Nephron (organoid): ENCODE results near the gene UBA6.
"Not testable (repeated sequence)": the region's sequence is repeated elsewhere in the genome, so short reads cannot be mapped to it uniquely, and the experiment has no call there.

Source experiments
- H3K27ac Mint-ChIP-seq, 3 experiments: 2 replicates each; pipeline ENCODE4 v1.8.0; 2020; ENCODE audit warnings: mixed read lengths in 3 of 3, mild to moderate bottlenecking in 2 of 3, moderate library complexity in 1 of 3
- H3K27me3 Mint-ChIP-seq: 2 replicates; pipeline ENCODE4 v1.8.0; 2021; ENCODE audit warnings: low read depth, mild to moderate bottlenecking, moderate library complexity, mixed read lengths
- H3K36me3 Mint-ChIP-seq: 2 replicates; pipeline ENCODE4 v1.8.0; 2020; ENCODE audit warnings: low read depth, mixed read lengths
- H3K4me1 Mint-ChIP-seq: 2 replicates; pipeline ENCODE4 v1.8.0; 2020; ENCODE audit warnings: mixed read lengths
- H3K4me3 Mint-ChIP-seq, 3 experiments: 2 replicates each; pipeline ENCODE4 v1.8.0; 2020; ENCODE audit warnings: mild to moderate bottlenecking in 3 of 3, mixed read lengths in 3 of 3, moderate library complexity in 2 of 3
- H3K9me3 Mint-ChIP-seq: 2 replicates; pipeline ENCODE4 v1.8.0; 2020; ENCODE audit warnings: mixed read lengths
- CTCF ChIP-seq, 3 experiments: fragments of 200-600 bp; sonication (generic); IDR thresholded peaks; one replicate each; pipeline ENCODE4 v1.5.0; 2021; ENCODE audit warnings: antibody characterized with exemption in 3 of 3; ENCODE audit not compliant: unreplicated experiment in 3 of 3

UBA6 gene

DNA sequence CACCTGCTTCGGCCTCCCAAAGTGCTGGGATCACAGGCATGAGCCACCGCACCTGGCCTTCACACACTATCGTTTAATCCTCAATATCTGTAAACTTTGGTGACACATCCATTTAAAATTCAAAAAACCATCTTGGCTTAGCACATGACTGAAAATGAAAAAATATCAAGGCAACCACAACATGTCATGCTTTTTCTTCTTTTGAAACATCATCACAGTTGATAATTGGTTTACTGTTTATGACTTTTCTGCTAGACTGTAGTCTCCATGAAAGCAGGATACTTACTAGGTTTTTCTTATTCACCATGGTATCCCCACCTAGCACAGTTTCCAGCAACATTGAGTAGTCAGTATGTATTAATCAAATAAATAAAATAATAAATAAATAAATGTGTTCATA is 42.2 kb upstream of the UBA6 start:
- Mint-ChIP-seq H3K36me3 (no peaks in the 10 kb centered on the region), H3K4me3 (no peak overlapping the region), H3K27ac (no peak overlapping the region), H3K27me3 (no peaks in the 10 kb centered on the region), H3K9me3 (no peaks in the 10 kb centered on the region), H3K4me1 (no peaks in the 10 kb centered on the region)
- no peak for TF ChIP-seq CTCF (IDR thresholded peaks at IDR 0.05; ENCODE audit: unreplicated experiment in 3 of 3)

GRCh38 chr4:67736262-67736661 is 35.3 kb upstream of the UBA6 start:
- Mint-ChIP-seq H3K36me3 (peaks cover 17% of the 10 kb centered on the region), H3K27me3 (no peaks in the 10 kb centered on the region), H3K9me3 (no peaks in the 10 kb centered on the region), H3K4me3 (no peak overlapping the region), H3K4me1 (no peaks in the 10 kb centered on the region), H3K27ac (no peak overlapping the region)
- TF ChIP-seq CTCF (IDR thresholded peaks at IDR 0.05; ENCODE audit: unreplicated experiment in 3 of 3) = no peak

DNA sequence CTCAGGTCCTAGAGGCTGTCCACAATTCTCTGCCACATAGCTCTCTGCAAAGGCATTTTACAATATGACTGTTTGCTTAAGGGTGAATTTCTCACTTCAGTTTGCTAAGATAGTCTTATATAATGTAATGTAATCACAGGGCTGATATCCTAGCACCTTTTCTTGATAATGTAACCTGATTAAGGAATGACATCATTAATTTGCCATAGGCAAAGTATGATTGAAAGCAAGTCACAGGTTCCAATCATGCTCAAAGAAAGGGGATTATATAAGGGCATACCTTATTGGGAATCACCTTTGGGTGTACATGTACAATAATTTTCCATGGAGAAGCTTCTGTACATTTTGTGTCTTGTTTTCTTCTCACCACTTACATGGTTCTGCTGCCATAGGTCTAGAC is 34.4 kb upstream of the UBA6 start:
- Mint-ChIP-seq H3K4me3 (no peak overlapping the region), H3K36me3 (peaks cover 23% of the 10 kb centered on the region), H3K27ac (no peak overlapping the region), H3K27me3 (no peaks in the 10 kb centered on the region), H3K4me1 (no peaks in the 10 kb centered on the region), H3K9me3 (no peaks in the 10 kb centered on the region)
- TF ChIP-seq CTCF (IDR thresholded peaks at IDR 0.05; ENCODE audit: unreplicated experiment in 3 of 3) = no peak

DNA sequence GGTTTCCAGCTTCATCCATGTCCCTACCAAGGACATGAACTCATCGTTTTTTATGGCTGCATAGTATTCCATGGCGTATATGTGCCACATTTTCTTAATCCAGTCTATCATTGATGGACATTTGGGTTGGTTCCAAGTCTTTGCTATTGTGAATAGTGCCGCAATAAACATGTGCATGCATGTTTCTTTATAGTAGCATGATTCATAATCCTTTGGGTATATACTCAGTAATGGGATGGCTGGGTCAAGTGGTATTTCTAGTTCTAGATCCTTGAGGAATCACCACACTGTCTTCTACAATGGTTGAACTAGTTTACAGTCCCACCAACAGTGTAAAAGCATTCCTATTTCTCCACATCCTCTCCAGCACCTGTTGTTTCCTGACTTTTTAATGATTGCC is 29.6 kb upstream of the UBA6 start:
- not testable (repeated sequence) for H3K4me1 Mint-ChIP-seq, H3K27ac Mint-ChIP-seq, H3K4me3 Mint-ChIP-seq, H3K27me3 Mint-ChIP-seq, H3K9me3 Mint-ChIP-seq
- peaks cover 46% of the 10 kb centered on the region for H3K36me3 Mint-ChIP-seq

GRCh38 chr4:67727124-67727850 is 26.3 kb upstream of the UBA6 start:
- Mint-ChIP-seq H3K36me3 (peaks cover 52% of the 10 kb centered on the region), H3K9me3 (peaks cover 5% of the 10 kb centered on the region), H3K27me3 (no peaks in the 10 kb centered on the region), H3K27ac (no peak overlapping the region), H3K4me1 (no peaks in the 10 kb centered on the region), H3K4me3 (no peak overlapping the region)
- TF ChIP-seq CTCF (IDR thresholded peaks at IDR 0.05; ENCODE audit: unreplicated experiment in 3 of 3) = no peak

DNA sequence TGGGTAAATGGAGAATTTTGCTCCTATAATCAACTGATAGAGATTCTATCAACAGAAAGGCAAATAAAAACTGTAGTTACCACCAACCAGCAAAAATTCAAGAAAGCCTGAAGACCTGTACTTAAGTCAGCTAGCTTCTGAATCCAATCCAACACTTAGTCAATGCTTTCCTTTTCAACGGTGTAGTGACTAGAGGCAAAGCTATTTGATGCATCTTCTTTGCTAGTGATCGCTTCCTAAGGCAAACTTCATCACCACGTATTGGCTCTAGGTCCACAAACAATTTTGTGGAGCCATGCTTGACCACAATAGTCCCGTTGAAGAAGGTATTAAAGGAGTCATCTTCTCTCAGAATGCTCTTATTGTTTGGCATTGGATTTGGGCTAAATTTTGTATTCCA is 25.0 kb upstream of the UBA6 start:
- no peak overlapping the region for H3K4me3 Mint-ChIP-seq
- H3K4me1 Mint-ChIP-seq = no peaks in the 10 kb centered on the region
- no peaks in the 10 kb centered on the region for H3K27me3 Mint-ChIP-seq
- no peak overlapping the region for H3K27ac Mint-ChIP-seq
- peaks cover 50% of the 10 kb centered on the region for H3K36me3 Mint-ChIP-seq
- H3K9me3 Mint-ChIP-seq = peaks cover 5% of the 10 kb centered on the region
- TF ChIP-seq CTCF (IDR thresholded peaks at IDR 0.05; ENCODE audit: unreplicated experiment in 3 of 3) = no peak
